Body of pancreas (tissue), 4 donors: ENCODE results near the gene FOXO1.

Source experiments
- CTCF ChIP-seq, 7 experiments: fragments of 450-650 bp in 4 of 7; fragments of 200-600 bp in 3 of 7; sonication (generic) in 3 of 7; IDR thresholded peaks; one replicate each; pipeline ENCODE4 v1.5.1; 2016 to 2019; ENCODE audit warnings: antibody characterized with exemption in 7 of 7
- POLR2A ChIP-seq, 3 donors: fragments of 450-650 bp; IDR thresholded peaks; one replicate each; pipeline ENCODE4 v1.6.1; 2016; ENCODE audit warnings: antibody characterized with exemption in 3 of 3, mild to moderate bottlenecking in 2 of 3

GRCh38 chr13:40506592-40507446 is 159.6 kb downstream of the FOXO1 start:
- no peak for TF ChIP-seq CTCF (IDR thresholded peaks at IDR 0.05)
- no peak for TF ChIP-seq POLR2A (IDR thresholded peaks at IDR 0.05)
